NCI-H146 treated with DMSO at 0.1 percent for 48 hours (cell line): Measurements from ENCODE around the gene DMBT1.

Experiments used
- DNase-seq: peaks from one replicate; lab custom pipeline; 2025; ENCODE audit not compliant: unreplicated experiment; lab: John Stamatoyannopoulos, UW

Gene DMBT1

GRCh38 chr10:122665946-122666345, 105.4 kb downstream of the DMBT1 start:
- no peak for DNase-seq

- DNase-seq = no peak
Measured at GRCh38 chr10:122669045-122669444, 108.5 kb downstream of the DMBT1 start.

DNA sequence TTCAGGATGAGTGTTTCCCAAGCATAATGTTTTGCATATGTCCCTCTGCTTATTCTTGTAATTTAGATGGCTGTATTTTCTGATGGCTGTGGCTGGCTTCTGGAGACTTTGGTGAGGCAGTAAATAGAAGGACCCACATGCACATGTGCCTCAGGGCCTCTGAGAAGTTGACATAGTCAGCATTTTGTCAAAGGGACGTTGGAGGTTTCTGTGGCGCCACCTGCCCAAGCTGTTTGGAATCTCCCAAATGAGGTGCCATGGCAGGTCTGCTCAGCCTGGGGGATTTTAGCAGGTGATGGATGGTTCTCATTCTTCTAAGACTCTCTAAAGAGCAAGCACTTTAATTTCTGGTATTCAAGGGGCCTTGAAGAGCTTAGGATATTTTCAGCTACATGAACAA, 109.3 kb downstream of the DMBT1 start:
- no peak for DNase-seq

DNA sequence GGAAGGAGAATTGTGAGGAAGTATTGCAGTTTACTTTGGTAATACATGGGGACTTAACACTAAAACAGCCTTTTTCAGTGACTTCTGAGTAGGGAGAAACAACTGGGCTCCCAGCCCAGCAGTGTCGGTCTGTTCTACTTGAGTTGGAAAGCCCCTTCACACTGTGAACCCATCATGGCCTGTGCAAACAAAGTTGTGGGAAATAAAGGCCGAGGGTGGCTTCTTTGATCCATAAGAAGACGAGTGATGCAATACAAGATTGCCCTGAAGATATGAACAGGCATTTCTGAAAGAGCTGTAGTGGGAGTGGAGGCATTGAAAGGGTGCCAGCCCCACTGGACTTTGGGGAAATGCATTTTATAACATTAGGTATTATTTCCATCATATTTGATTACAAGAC, 110.8 kb downstream of the DMBT1 start:
- no peak for DNase-seq

- no peak for DNase-seq
Measured at GRCh38 chr10:122672655-122673054, 112.1 kb downstream of the DMBT1 start.

- no peak for DNase-seq
Measured at GRCh38 chr10:122673269-122673668, 112.7 kb downstream of the DMBT1 start.

- no peak for DNase-seq
Measured at GRCh38 chr10:122673731-122674130, 113.2 kb downstream of the DMBT1 start.

GRCh38 chr10:122674781-122675180, 114.2 kb downstream of the DMBT1 start:
- no peak for DNase-seq

- DNase-seq = no peak
Measured at GRCh38 chr10:122675278-122675677, 114.7 kb downstream of the DMBT1 start.

- no peak for DNase-seq
Measured at GRCh38 chr10:122678266-122678665, 117.7 kb downstream of the DMBT1 start.

- DNase-seq = no peak
Measured at GRCh38 chr10:122682522-122682921, 122.0 kb downstream of the DMBT1 start.

DNA sequence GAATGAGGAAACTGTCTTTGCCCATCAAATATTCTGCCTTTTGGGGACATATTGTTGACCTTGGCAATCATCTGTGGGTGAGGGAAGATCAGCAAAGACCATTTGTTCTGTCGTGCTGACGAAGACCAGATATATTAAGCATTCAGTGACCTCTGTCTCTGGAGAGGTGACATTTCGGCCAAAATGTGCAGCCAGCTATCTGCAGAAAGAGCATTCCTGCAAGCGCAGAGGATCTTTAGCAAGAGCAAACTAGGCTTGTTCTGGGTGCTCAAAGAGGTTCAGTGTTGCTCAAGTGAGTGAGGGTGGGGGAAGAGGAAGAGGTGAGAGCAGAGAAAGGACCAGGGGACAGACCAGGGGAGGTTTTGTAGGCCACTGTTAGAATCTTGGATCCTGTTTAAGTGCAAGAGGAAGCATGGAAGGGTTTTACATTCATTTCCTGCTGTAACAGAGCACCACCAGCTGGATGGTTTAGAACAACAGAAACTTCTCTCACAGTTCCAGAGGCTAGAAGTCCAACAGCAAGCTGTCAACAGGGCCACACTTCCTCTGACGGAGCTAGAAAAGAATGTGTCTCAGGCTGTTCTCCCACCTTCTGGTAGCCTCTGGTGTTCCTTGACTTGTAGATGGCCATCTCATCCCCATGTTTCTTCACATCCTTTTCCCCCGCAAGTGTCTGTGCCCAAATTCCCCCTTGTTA, 127.9 kb downstream of the DMBT1 start:
- DNase-seq = no peak

- no peak for DNase-seq
Measured at GRCh38 chr10:122689146-122689820, 128.7 kb downstream of the DMBT1 start.

- no peak for DNase-seq
Measured at GRCh38 chr10:122692744-122693143, 132.2 kb downstream of the DMBT1 start.
